ENCODE measurements around the gene ATP5F1D. TPM values are rescaled to one million over a fixed set of nuclear protein-coding genes. Genes with fewer than 3 reads are reported as not detected.

Gene ATP5F1D
- total and polyA plus RNA-seq, 2 of the 13 experiments (the other 11 are each of a cell fraction or from before 2014, with no cell fraction given), result 39.4 to 78.7 TPM

- peak; percentile 73 for TF ChIP-seq ZNF281 (CRISPR knock-in tag; IDR thresholded peaks at IDR 0.05; ENCODE audit: borderline replicate concordance)
- TF ChIP-seq MAZ (IDR thresholded peaks at IDR 0.05; ENCODE audit: borderline replicate concordance, low read depth, low read length), result peak; percentile 92
- peak; percentile 81 for TF ChIP-seq MAZ (CRISPR knock-in tag; IDR thresholded peaks at IDR 0.05; ENCODE audit: low read depth)
- TF ChIP-seq SRSF4 (IDR thresholded peaks at IDR 0.05; ENCODE audit: low read depth, low read length, poor library complexity, severe bottlenecking), result no peak
- TF ChIP-seq CHD2 (IDR thresholded peaks at IDR 0.05; ENCODE audit: low read depth, low read length), result peak; percentile 44; the same call in 1 of the 2 replicates
- TF ChIP-seq USF2 (IDR thresholded peaks at IDR 0.05; ENCODE audit: low read depth, low read length), result no peak
- no peak for TF ChIP-seq USF2 (CRISPR knock-in tag; IDR thresholded peaks at IDR 0.05; ENCODE audit: borderline replicate concordance)
- TF ChIP-seq PATZ1 (CRISPR knock-in tag; IDR thresholded peaks at IDR 0.05), result peak; percentile 87
- no peak for TF ChIP-seq SOX13 (IDR thresholded peaks at IDR 0.05)
- 0 out of 4 replicates have a peak, but pooled peaks of 1 of the 2 experiments have one; percentile 6 for TF ChIP-seq SOX13 (CRISPR knock-in tag; conservative IDR thresholded peaks at IDR 0.05 in 1 of 2, IDR thresholded peaks at IDR 0.05 in 1 of 2)
- TF ChIP-seq BHLHE40 (IDR thresholded peaks at IDR 0.05; ENCODE audit: low read length), result peak; percentile 64
- TF ChIP-seq RNF2 (conservative IDR thresholded peaks at IDR 0.05; ENCODE audit: low read depth), result no peak
- no peak for TF ChIP-seq SP1 (IDR thresholded peaks at IDR 0.05)
- TF ChIP-seq SP1 (CRISPR knock-in tag; IDR thresholded peaks at IDR 0.05), result peak; percentile 62
- no peak for TF ChIP-seq ZBTB34 (CRISPR knock-in tag; IDR thresholded peaks at IDR 0.05)
- peak; percentile 94 for TF ChIP-seq HNRNPLL (IDR thresholded peaks at IDR 0.05; ENCODE audit: low read depth, low read length, poor library complexity, severe bottlenecking)
- peak; percentile 70 for TF ChIP-seq STAG1 (CRISPR knock-in tag; IDR thresholded peaks at IDR 0.05)
Measured at GRCh38 chr19:1239796-1240737, 1.5 kb upstream of the ATP5F1D start (continued).

Measured in HepG2 (cell line).